AG04450 (cell line): ENCODE measurements around the gene NUBP1. TPM values are rescaled to one million over a fixed set of nuclear protein-coding genes. Genes with fewer than 3 reads are reported as not detected.

Experiments
- CTCF ChIA-PET: fragments of 300-600, 350-600 bp; formaldehyde crosslinking; extraction: SDS; loops from one replicate; lab custom pipeline; 2022; ENCODE audit warnings: antibody characterized with exemption, inconsistent platforms; lab: Charles Lee
- POLR2A ChIA-PET: fragments of 350-600 bp; formaldehyde crosslinking; extraction: SDS; loops from one replicate; lab custom pipeline; 2021; ENCODE audit warnings: antibody characterized with exemption, inconsistent platforms; lab: Yijun Ruan, JAX
- DNase-seq: peaks from one replicate; pipeline ENCODE4 v3.0.0-alpha.2; 2011; ENCODE audit warnings: low read depth, low spot score
- H3K27ac ChIP-seq: one replicate; pipeline ENCODE4 v1.5.1; 2012; ENCODE audit warnings: low read depth, low read length, control low read depth
- H3K27me3 ChIP-seq: one replicate; pipeline ENCODE4 v1.6.0; 2012; ENCODE audit warnings: low read length; ENCODE audit not compliant: control insufficient read depth, insufficient read depth
- H3K4me3 ChIP-seq: 2 replicates; pipeline ENCODE4 v1.5.1; 2011; ENCODE audit warnings: mild to moderate bottlenecking, low read depth, low read length, control low read depth
- H3K9me3 ChIP-seq: 2 replicates; pipeline ENCODE4 v1.5.1; 2012; ENCODE audit warnings: low read length; ENCODE audit not compliant: control insufficient read depth, insufficient read depth
- polyA plus RNA-seq: library from polyadenylated mRNA; depleted of rRNA; stranded (reverse); fragments of >200 nt; gene quantifications from 2 replicates; pipeline ENCODE4 v1.2.3, GENCODE V29; 2011
- TF ChIP-seq, protein P1 (sequence below): IDR thresholded peaks from 2 replicates; pipeline ENCODE4 v1.5.1; 2011; ENCODE audit warnings: low read depth, low read length, control low read depth, inconsistent platforms

Gene NUBP1
- polyA plus RNA-seq, 1 experiment, result 23.0 TPM

DNA sequence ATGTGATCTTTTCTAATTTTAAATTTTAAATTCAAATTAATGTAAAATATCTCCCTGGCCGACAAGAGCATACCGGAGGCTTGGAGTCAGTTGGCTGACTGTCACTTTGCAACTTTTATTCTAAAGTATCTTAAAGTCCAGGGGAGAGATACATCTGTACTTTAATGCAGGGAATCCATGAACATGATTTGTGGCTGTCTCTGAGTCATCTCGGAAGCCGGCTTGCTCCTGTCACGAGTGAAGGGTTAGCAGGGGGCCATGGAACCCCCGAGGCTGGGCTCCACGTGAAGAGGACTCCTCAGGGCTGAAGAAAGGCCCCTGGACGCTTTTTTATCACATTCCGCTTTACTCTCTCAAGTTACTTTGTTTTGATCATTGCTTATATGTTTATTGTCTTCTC lies 61.7 kb downstream of the NUBP1 start:
- CTCF ChIA-PET, result no interaction called here
- TF ChIP-seq, protein P1, sequence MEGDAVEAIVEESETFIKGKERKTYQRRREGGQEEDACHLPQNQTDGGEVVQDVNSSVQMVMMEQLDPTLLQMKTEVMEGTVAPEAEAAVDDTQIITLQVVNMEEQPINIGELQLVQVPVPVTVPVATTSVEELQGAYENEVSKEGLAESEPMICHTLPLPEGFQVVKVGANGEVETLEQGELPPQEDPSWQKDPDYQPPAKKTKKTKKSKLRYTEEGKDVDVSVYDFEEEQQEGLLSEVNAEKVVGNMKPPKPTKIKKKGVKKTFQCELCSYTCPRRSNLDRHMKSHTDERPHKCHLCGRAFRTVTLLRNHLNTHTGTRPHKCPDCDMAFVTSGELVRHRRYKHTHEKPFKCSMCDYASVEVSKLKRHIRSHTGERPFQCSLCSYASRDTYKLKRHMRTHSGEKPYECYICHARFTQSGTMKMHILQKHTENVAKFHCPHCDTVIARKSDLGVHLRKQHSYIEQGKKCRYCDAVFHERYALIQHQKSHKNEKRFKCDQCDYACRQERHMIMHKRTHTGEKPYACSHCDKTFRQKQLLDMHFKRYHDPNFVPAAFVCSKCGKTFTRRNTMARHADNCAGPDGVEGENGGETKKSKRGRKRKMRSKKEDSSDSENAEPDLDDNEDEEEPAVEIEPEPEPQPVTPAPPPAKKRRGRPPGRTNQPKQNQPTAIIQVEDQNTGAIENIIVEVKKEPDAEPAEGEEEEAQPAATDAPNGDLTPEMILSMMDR, result no peak
- POLR2A ChIA-PET, result no interaction called here
- Histone ChIP-seq H3K27ac (no peak overlapping the region), H3K27me3 (peaks cover 6% of the 10 kb centered on the region), H3K4me3 (no peak overlapping the region), H3K9me3 (no peaks in the 10 kb centered on the region)
- DNase-seq, result no peak

DNA sequence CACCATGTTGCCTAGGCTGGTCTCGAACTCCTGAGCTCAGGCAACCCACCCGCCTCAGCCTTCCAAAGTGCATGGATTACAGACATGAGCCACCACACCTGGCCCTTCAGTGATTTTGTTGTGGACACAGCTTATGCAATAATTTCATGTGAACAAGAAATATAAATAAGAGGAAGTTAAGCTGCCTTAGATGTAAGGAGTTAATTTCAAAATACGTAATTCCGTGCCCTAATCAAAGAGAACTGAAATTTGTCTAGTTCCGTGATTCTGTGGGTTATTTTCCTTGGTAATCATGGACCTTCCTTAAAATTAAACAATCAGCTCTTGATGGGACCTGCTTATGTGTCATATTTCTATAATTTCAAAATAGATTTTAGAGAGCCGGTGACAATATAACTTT lies 63.1 kb downstream of the NUBP1 start:
- no peak for DNase-seq
- Histone ChIP-seq H3K4me3 (no peak overlapping the region), H3K9me3 (no peaks in the 10 kb centered on the region), H3K27me3 (peaks cover 6% of the 10 kb centered on the region), H3K27ac (no peak overlapping the region)
- CTCF ChIA-PET, result no interaction called here
- TF ChIP-seq, protein P1, result no peak
- POLR2A ChIA-PET, result no interaction called here

DNA sequence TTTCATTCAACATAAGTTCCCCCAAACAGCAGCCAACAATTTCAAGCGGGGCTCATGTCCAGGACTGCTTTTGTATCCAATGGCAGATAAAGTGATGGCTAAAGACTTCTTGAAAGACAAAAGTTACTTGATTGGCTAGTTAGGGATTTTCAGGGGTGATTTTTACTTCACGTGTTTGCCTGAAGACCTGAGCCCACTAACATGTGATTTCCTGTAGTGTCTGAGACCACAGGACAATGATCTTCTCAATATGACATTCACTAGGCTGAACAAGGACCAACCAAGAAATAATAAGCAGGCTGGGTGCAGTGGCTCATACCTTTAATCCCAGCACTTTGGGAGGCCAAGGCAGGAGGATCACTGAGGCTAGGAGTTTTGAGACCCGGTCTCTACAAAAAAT lies 64.6 kb downstream of the NUBP1 start:
- Histone ChIP-seq H3K4me3 (no peak overlapping the region), H3K27me3 (peaks cover 6% of the 10 kb centered on the region), H3K27ac (no peak overlapping the region), H3K9me3 (no peaks in the 10 kb centered on the region)
- DNase-seq, result no peak
- ChIA-PET CTCF (no interaction called here), POLR2A (no interaction called here)
- TF ChIP-seq, protein P1, result no peak

DNA sequence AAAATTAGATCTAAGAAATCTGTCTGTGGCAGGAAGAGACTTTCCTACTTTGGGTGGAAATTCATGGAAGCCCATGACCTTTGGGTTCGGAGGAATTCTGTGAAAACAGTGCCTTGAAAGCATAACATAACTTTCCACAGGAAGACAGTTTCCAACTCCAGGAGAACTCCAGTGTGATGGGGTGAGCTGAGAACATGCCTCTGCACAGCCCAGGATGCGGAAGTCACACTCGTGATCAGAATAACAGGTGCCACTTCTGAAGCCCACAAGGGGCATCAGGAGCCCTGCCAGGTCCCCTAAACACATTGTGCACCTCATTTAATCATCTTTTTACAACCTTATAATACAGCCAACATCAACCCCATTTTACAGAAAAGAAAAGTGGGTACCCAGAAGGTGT lies 65.2 kb downstream of the NUBP1 start:
- ChIA-PET POLR2A (no interaction called here), CTCF (no interaction called here)
- Histone ChIP-seq H3K9me3 (no peaks in the 10 kb centered on the region), H3K27ac (no peak overlapping the region), H3K27me3 (peaks cover 6% of the 10 kb centered on the region), H3K4me3 (no peak overlapping the region)
- TF ChIP-seq, protein P1, result no peak
- DNase-seq, result no peak

DNA sequence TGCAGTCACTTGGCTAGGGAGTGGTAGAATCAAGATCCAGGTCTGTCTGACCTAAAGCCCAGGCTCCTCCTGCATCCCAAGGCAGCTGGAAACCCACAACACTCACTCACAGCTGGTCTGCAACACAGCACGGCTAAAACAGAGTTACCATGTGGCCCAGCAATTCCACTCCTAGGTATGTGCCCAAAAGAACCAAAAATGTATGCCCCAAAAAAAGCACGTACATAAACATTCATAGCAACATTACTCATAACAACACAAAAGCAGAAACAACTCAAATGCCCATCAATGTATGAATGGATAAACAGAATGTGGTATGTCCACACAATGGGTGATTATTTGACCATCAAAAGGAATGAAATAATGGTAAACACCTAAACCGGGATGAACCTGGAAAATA lies 66.1 kb downstream of the NUBP1 start:
- Histone ChIP-seq H3K4me3 (no peak overlapping the region), H3K27me3 (peaks cover 9% of the 10 kb centered on the region), H3K9me3 (no peaks in the 10 kb centered on the region), H3K27ac (no peak overlapping the region)
- no peak for DNase-seq
- CTCF ChIA-PET, result no interaction called here
- TF ChIP-seq, protein P1, result no peak
- POLR2A ChIA-PET, result no interaction called here
